ENCODE measurements around the gene EME1. TPM values are rescaled to one million over a fixed set of nuclear protein-coding genes. Genes with fewer than 3 reads are reported as not detected.

Gene EME1
- total and polyA plus RNA-seq, 2 of the 8 experiments (the other 6 are each of a cell fraction or from before 2014, with no cell fraction given): 13.9 to 16.3 TPM

DNA sequence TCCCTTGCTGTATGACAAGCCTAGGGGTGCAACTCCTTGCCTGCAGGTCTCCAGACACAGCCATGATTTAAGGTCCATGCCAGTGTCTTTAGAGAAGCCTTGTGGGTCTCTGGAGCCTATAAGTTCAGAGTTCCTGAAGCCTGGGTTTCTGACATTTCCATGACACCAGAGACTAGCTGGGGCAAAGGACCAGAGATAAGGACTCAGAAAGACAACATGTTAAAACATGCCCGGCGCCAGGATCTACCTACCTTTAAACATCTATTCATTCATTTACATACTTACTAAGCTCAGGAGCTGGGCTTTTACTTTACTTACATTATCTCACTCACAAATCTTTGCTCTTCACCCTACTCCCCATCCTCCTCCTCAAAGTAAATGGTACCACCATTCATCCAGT lies 1.5 kb upstream of the EME1 start:
- Histone ChIP-seq H3K23ac (ENCODE audit: insufficient read length) (no peak overlapping the region), H3K4me3 (ENCODE audit: extremely low read depth in 1 of 4, insufficient read depth in 2 of 4, low read depth in 3 of 4, low read length in 4 of 4) (peak overlapping the region in 1 of 4 experiments; percentile 86; a peak in 1 of 8 replicates), H3K27me3 (replicated peaks in 1 of 4; ENCODE audit: control insufficient read depth in 3 of 4, extremely low read depth in 1 of 4, insufficient read depth in 3 of 4, low read length in 3 of 4) (no peaks in the 10 kb centered on the region), H4K91ac (replicated peaks; ENCODE audit: insufficient read length, low read length) (no peak overlapping the region), H3K79me1 (ENCODE audit: low read depth, low read length) (no peaks in the 10 kb centered on the region; the same call in 1 of the 2 replicates), H4K20me1 (replicated peaks in 1 of 2; ENCODE audit: control insufficient read depth in 1 of 2, insufficient read depth in 2 of 2, low read length in 2 of 2) (peaks cover 4% of the 10 kb centered on the region in 2 experiments), H4K5ac (ENCODE audit: insufficient read length, low read depth, low read length) (no peak overlapping the region), H3K9me3 (ENCODE audit: insufficient read depth in 2 of 2, low read depth in 1 of 2, low read length in 1 of 2) (no peaks in the 10 kb centered on the region), H3K56ac (replicated peaks; ENCODE audit: insufficient read length, low read depth, low read length) (no peak overlapping the region), H2AFZ (ENCODE audit: low read length) (no peak overlapping the region), H2AK5ac (ENCODE audit: low read depth, low read length) (no peak overlapping the region), H3K4me1 (replicated peaks in 1 of 4; ENCODE audit: control insufficient read depth in 3 of 4, insufficient read depth in 4 of 4, low read length in 3 of 4) (peaks cover 0 to 9% (median under 1%) of the 10 kb centered on the region in 4 experiments; a peak in 2 of 7 replicates), H3K14ac (ENCODE audit: insufficient read length) (no peak overlapping the region), H3K4ac (replicated peaks; ENCODE audit: insufficient read length, low read depth, low read length) (no peak overlapping the region), H2BK12ac (ENCODE audit: low read depth, low read length) (no peak overlapping the region), H3K27ac (ENCODE audit: low read depth, low read length) (no peak overlapping the region), H3K4me2 (ENCODE audit: insufficient read depth in 1 of 2, low read depth in 2 of 2, low read length in 2 of 2) (peak overlapping the region; percentile 61 to 79; a peak in 3 of 4 replicates), H3K9ac (replicated peaks in 1 of 4; ENCODE audit: extremely low read depth in 1 of 4, low read depth in 3 of 4, low read length in 3 of 4) (no peak overlapping the region), H3K36me3 (ENCODE audit: control insufficient read depth in 2 of 4, insufficient read depth in 4 of 4, low read length in 3 of 4) (peaks cover 12 to 38% (median 24%) of the 10 kb centered on the region in 4 experiments; a peak in 7 of 8 replicates), H2BK20ac (ENCODE audit: low read length) (no peak overlapping the region), H2BK5ac (ENCODE audit: low read depth, low read length) (no peak overlapping the region), H3K18ac (ENCODE audit: extremely low read depth, low read length) (no peak overlapping the region), H3K79me2 (ENCODE audit: control insufficient read depth in 1 of 2, insufficient read depth in 2 of 2, low read length in 2 of 2) (peaks cover 0 to 17% of the 10 kb centered on the region in 2 experiments; a peak in 2 of 4 replicates), H2BK15ac (ENCODE audit: low read length) (no peak overlapping the region), H2BK120ac (replicated peaks; ENCODE audit: low read depth, low read length) (no peak overlapping the region), H4K8ac (ENCODE audit: extremely low read depth, insufficient read depth, low read length) (no peak overlapping the region), H3K23me2 (ENCODE audit: low read depth, low read length) (peaks cover 4% of the 10 kb centered on the region; the same call in 1 of the 2 replicates)
- FAIRE-seq (no peak), DNase-seq (ENCODE audit: low read depth in 1 of 2, low spot score in 2 of 2) (no peak)
- TF ChIP-seq SAP30 (IDR thresholded peaks at IDR 0.05; ENCODE audit: insufficient read depth, insufficient replicate concordance, low read length) (no peak), GTF2F1 (IDR thresholded peaks at IDR 0.05; ENCODE audit: borderline replicate concordance, low read depth, low read length) (no peak), EGR1 (IDR thresholded peaks at IDR 0.05; ENCODE audit: borderline replicate concordance, low read depth, low read length) (no peak)
- TF ChIP-seq, protein P1, sequence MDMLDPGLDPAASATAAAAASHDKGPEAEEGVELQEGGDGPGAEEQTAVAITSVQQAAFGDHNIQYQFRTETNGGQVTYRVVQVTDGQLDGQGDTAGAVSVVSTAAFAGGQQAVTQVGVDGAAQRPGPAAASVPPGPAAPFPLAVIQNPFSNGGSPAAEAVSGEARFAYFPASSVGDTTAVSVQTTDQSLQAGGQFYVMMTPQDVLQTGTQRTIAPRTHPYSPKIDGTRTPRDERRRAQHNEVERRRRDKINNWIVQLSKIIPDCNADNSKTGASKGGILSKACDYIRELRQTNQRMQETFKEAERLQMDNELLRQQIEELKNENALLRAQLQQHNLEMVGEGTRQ (IDR thresholded peaks at IDR 0.05; ENCODE audit: low read length): no peak
- TF ChIP-seq, protein P2, sequence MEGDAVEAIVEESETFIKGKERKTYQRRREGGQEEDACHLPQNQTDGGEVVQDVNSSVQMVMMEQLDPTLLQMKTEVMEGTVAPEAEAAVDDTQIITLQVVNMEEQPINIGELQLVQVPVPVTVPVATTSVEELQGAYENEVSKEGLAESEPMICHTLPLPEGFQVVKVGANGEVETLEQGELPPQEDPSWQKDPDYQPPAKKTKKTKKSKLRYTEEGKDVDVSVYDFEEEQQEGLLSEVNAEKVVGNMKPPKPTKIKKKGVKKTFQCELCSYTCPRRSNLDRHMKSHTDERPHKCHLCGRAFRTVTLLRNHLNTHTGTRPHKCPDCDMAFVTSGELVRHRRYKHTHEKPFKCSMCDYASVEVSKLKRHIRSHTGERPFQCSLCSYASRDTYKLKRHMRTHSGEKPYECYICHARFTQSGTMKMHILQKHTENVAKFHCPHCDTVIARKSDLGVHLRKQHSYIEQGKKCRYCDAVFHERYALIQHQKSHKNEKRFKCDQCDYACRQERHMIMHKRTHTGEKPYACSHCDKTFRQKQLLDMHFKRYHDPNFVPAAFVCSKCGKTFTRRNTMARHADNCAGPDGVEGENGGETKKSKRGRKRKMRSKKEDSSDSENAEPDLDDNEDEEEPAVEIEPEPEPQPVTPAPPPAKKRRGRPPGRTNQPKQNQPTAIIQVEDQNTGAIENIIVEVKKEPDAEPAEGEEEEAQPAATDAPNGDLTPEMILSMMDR (IDR thresholded peaks at IDR 0.05; ENCODE audit: control extremely low read depth in 1 of 3, insufficient read depth in 1 of 3, low read depth in 1 of 3, low read length in 3 of 3): no peak
- TF ChIP-seq, protein P3, sequence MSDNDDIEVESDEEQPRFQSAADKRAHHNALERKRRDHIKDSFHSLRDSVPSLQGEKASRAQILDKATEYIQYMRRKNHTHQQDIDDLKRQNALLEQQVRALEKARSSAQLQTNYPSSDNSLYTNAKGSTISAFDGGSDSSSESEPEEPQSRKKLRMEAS (IDR thresholded peaks at IDR 0.05): no peak
- ChIA-PET POLR2A (ENCODE audit: partially characterized antibody) (interaction anchor here (3.4 to 27.4 kb wide), 3 partner anchors 4 to 14 kb away, joined by 10 to 313 read pairs (median 313); partner anchors contain the start of genes EME1, LRRC59 and MRPL27), CTCF (ENCODE audit: partially characterized antibody) (interaction anchor here (1.1 to 2.8 kb wide), 2 partner anchors 10 to 25 kb away, joined by 3 to 25 read pairs; partner anchors contain the start of gene LRRC59)
- 95% methylated on average over 2 of the region's 2 CpGs; no CpG with 5 or more reads in 1 of the 2 experiments for whole genome bisulfite sequencing, 2 experiments (ENCODE audit: extremely low coverage in 1 of 2, insufficient coverage in 1 of 2, insufficient read length in 1 of 2, insufficient replicate concordance in 2 of 2, low coverage in 1 of 2, low lambda C conversion rate in 2 of 2, missing lambda C conversion rate in 1 of 2)

Data from H1 (cell line).